IMR-90 (cell line): ENCODE measurements around the gene CDK18. TPM values are rescaled to one million over a fixed set of nuclear protein-coding genes. Genes with fewer than 3 reads are reported as not detected.

Experiments
- ATAC-seq: fragments of 200-7000 bp; cut with Tn5 transposase; 2 replicates; pipeline ENCODE4 v1.9.1; 2020; ENCODE audit warnings: low read depth, mild to moderate bottlenecking, moderate library complexity
- BruUV-seq: library from RNA; stranded (reverse); fragments of 400-500 nt; replicated peaks from 2 replicates; lab custom pipeline; 2021; lab: Mats Ljungman, UMichigan
- CTCF ChIA-PET: fragments of 300-600 bp; formaldehyde crosslinking; extraction: SDS; loops from one replicate; lab custom pipeline; 2021; ENCODE audit warnings: antibody characterized with exemption; lab: Yijun Ruan, JAX
- POLR2A ChIA-PET: fragments of 300-600 bp; sonication (Branson Sonifier 250); formaldehyde crosslinking; loops from one replicate; lab custom pipeline; 2022; ENCODE audit warnings: antibody characterized with exemption; ENCODE audit not compliant: unreplicated experiment; lab: Charles Lee
- DNase-seq: peaks from one replicate; pipeline ENCODE4 v3.0.0; 2013
- H2AFZ ChIP-seq: replicated peaks from 2 replicates; pipeline ENCODE3; 2013; ENCODE audit warnings: low read length, mild to moderate bottlenecking; ENCODE audit not compliant: poor library complexity
- H2AK5ac ChIP-seq: 2 replicates; pipeline ENCODE4 v1.6.1; 2013; ENCODE audit warnings: low read depth, low read length, inconsistent platforms
- H2AK9ac ChIP-seq: replicated peaks from 2 replicates; pipeline ENCODE3; 2013; ENCODE audit warnings: mild to moderate bottlenecking, low read depth, low read length, moderate library complexity; ENCODE audit not compliant: poor library complexity
- H2BK120ac ChIP-seq: 2 replicates; pipeline ENCODE4 v1.6.1; 2013; ENCODE audit warnings: low read depth, low read length, inconsistent platforms
- H2BK15ac ChIP-seq: 3 replicates; pipeline ENCODE4 v1.6.1; 2013; ENCODE audit warnings: low read depth, low read length, inconsistent platforms
- H2BK20ac ChIP-seq: 2 replicates; pipeline ENCODE4 v1.6.1; 2013; ENCODE audit warnings: low read depth, mild to moderate bottlenecking, inconsistent platforms, low read length, moderate library complexity
- H2BK5ac ChIP-seq: 2 replicates; pipeline ENCODE4 v1.6.1; 2013; ENCODE audit warnings: mild to moderate bottlenecking, low read depth, low read length, inconsistent platforms; ENCODE audit not compliant: poor library complexity, severe bottlenecking
- H3K14ac ChIP-seq: replicated peaks from 2 replicates; pipeline ENCODE4 v1.6.1; 2013; ENCODE audit warnings: low read depth, low read length, inconsistent platforms
- H3K18ac ChIP-seq: 2 replicates; pipeline ENCODE4 v1.6.1; 2013; ENCODE audit warnings: low read depth, low read length, control low read depth
- H3K23ac ChIP-seq: 2 replicates; pipeline ENCODE4 v1.6.1; 2013; ENCODE audit warnings: low read depth, low read length, inconsistent platforms
- H3K27ac ChIP-seq: 2 replicates; pipeline ENCODE4 v1.5.1; 2013; ENCODE audit warnings: mild to moderate bottlenecking, control low read depth, low read length; ENCODE audit not compliant: insufficient read depth
- H3K27me3 ChIP-seq: 2 replicates; pipeline ENCODE4 v1.6.1; 2013; ENCODE audit warnings: low read length; ENCODE audit not compliant: control insufficient read depth, insufficient read depth
- H3K36me3 ChIP-seq: 2 replicates; pipeline ENCODE4 v1.6.1; 2013; ENCODE audit warnings: low read length, mixed read lengths; ENCODE audit not compliant: control insufficient read depth, insufficient read depth
- H3K4ac ChIP-seq: 2 replicates; pipeline ENCODE4 v1.6.1; 2013; ENCODE audit warnings: low read depth, low read length, inconsistent platforms
- H3K4me1 ChIP-seq: 2 replicates; pipeline ENCODE4 v1.6.1; 2013; ENCODE audit warnings: low read length, mixed read lengths; ENCODE audit not compliant: control insufficient read depth, insufficient read depth
- H3K4me2 ChIP-seq: 2 replicates; pipeline ENCODE4 v1.6.1; 2013; ENCODE audit warnings: low read depth, mild to moderate bottlenecking, control low read depth, low read length, moderate library complexity
- H3K4me3 ChIP-seq: 2 replicates; pipeline ENCODE4 v1.5.1; 2013; ENCODE audit warnings: low read depth, mild to moderate bottlenecking, control low read depth, low read length, moderate library complexity; ENCODE audit not compliant: insufficient read depth
- H3K56ac ChIP-seq: 2 replicates; pipeline ENCODE4 v1.6.1; 2013; ENCODE audit warnings: low read length, inconsistent platforms; ENCODE audit not compliant: insufficient read depth; ENCODE audit errors: extremely low read depth
- H3K79me1 ChIP-seq, 2 experiments: 2 replicates each; pipeline ENCODE4 v1.6.1; 2013; ENCODE audit warnings: low read length in 2 of 2, inconsistent platforms in 1 of 2, low read depth in 1 of 2
- H3K9ac ChIP-seq: 2 replicates; pipeline ENCODE4 v1.6.1; 2013; ENCODE audit warnings: low read depth, low read length, control low read depth
- H3K9me1 ChIP-seq: 2 replicates; pipeline ENCODE4 v1.6.1; 2013; ENCODE audit warnings: low read length, inconsistent platforms; ENCODE audit not compliant: insufficient read depth
- H3K9me3 ChIP-seq: 2 replicates; pipeline ENCODE4 v1.6.1; 2013; ENCODE audit warnings: low read length; ENCODE audit not compliant: control insufficient read depth, insufficient read depth
- H4K20me1 ChIP-seq: 2 replicates; pipeline ENCODE4 v1.6.1; 2013; ENCODE audit warnings: low read length, inconsistent platforms; ENCODE audit not compliant: insufficient read depth
- H4K5ac ChIP-seq: 2 replicates; pipeline ENCODE4 v1.6.1; 2013; ENCODE audit warnings: mild to moderate bottlenecking, low read depth, low read length, control low read depth
- H4K8ac ChIP-seq, 2 experiments: 2 replicates each; pipeline ENCODE4 v1.6.1; 2013; ENCODE audit warnings: low read depth in 2 of 2, low read length in 2 of 2, control low read depth in 1 of 2, inconsistent platforms in 1 of 2
- H4K91ac ChIP-seq: 2 replicates; pipeline ENCODE4 v1.6.1; 2013; ENCODE audit warnings: low read depth, low read length, inconsistent platforms; ENCODE audit not compliant: insufficient read depth
- BHLHE40 ChIP-seq: fragments of 150-350 bp; IDR thresholded peaks from 2 replicates; pipeline ENCODE4 v1.6.1; 2016; ENCODE audit warnings: mild to moderate bottlenecking, low read depth, low read length
- MAZ ChIP-seq: IDR thresholded peaks from 2 replicates; pipeline ENCODE4 v1.6.1; 2012; ENCODE audit warnings: low read depth, mild to moderate bottlenecking, low read length, improper control_type of control experiment, moderate library complexity, borderline replicate concordance
- WGBS, 2 experiments: methylation state at CpG; one replicate each; pipeline versions ENCODE4 v1.1.5 to v1.1.7; 2013; ENCODE audit warnings: missing lambda C conversion rate in 2 of 2; ENCODE audit not compliant: insufficient read length in 1 of 2; ENCODE audit errors: extremely low coverage in 2 of 2; 5-methylcytosine and 5-hydroxymethylcytosine counted together
- dilution Hi-C: fragments of 300-500 bp; cut with HindIII; formaldehyde crosslinking; loops from one replicate; pipeline ENCODE4 v1.14.3; 2018; ENCODE audit warnings: low sequenced_read_pairs; ENCODE audit not compliant: unreplicated experiment
- in situ Hi-C: fragments of 300-500 bp; cut with MboI; formaldehyde crosslinking; loops from 3 replicates; pipeline ENCODE4 v1.14.3; 2019; ENCODE audit warnings: low sequenced_read_pairs, inconsistent platforms, mixed read lengths
- intact Hi-C: fragments of 100-400 bp; cut with micrococcal nuclease; formaldehyde crosslinking; loops from 2 replicates; pipeline ENCODE4 v1.10.0; 2022
- polyA plus RNA-seq, 3 experiments: library from polyadenylated mRNA; depleted of rRNA; stranded (reverse); fragments of >200 nt; gene quantifications; 2 replicates each; pipeline ENCODE4 v1.2.3, GENCODE V29; 2012; ENCODE audit warnings: low replicate concordance in 1 of 3
- total RNA-seq: library from RNA; depleted of rRNA; stranded (reverse); fragments of >200 nt; gene quantifications from 2 replicates; pipeline ENCODE4 v1.2.3, GENCODE V29; 2012

The CDK18 gene
- total and polyA plus RNA-seq, 2 of the 4 experiments (the other 2 are of a cell fraction) = 0.18 to 0.48 TPM

GRCh38 chr1:205577874-205578658, 73.6 kb downstream of the CDK18 start:
- no peak overlapping the region for H3K14ac ChIP-seq
- dilution Hi-C loops = no loop called here
- CTCF ChIA-PET = interaction anchor here (1.6 to 1.8 kb wide), 2 partner anchors 10 to 49 kb away, joined by 6 read pairs; no protein-coding TSS in a partner anchor
- H2AK5ac ChIP-seq = no peak overlapping the region
- no peak overlapping the region for H3K18ac ChIP-seq
- no peak overlapping the region for H2BK15ac ChIP-seq
- H3K23ac ChIP-seq = 0 out of 2 replicates have a peak overlapping the region, but pooled peaks have one; percentile 9
- ATAC-seq = peak; percentile 83
- peak; percentile 82 for DNase-seq
- H2BK120ac ChIP-seq = no peak overlapping the region
- H4K5ac ChIP-seq = no peak overlapping the region
- no peaks in the 10 kb centered on the region for H3K79me1 ChIP-seq
- H4K91ac ChIP-seq = no peak overlapping the region
- peaks cover 6% of the 10 kb centered on the region; the same call in 1 of the 2 replicates for H3K4me1 ChIP-seq
- H3K4ac ChIP-seq = no peak overlapping the region
- peak overlapping the region; percentile 72 for H2AK9ac ChIP-seq
- no peak overlapping the region for H3K27ac ChIP-seq
- H3K4me2 ChIP-seq = no peak overlapping the region
- H3K9me1 ChIP-seq = peaks cover 3% of the 10 kb centered on the region; the same call in 1 of the 2 replicates
- BruUV-seq = no TSS peak
- no peaks in the 10 kb centered on the region for H3K9me3 ChIP-seq
- H3K27me3 ChIP-seq = peaks cover 84% of the 10 kb centered on the region
- 23% methylated on average over 4 of the region's 13 CpGs; no CpG with 5 or more reads in 1 of the 2 experiments for WGBS, 2 experiments
- intact Hi-C loops = no loop called here
- no peaks in the 10 kb centered on the region; the same call in 1 of the 2 replicates for H4K20me1 ChIP-seq
- no peak overlapping the region for H3K4me3 ChIP-seq
- H3K36me3 ChIP-seq = no peaks in the 10 kb centered on the region
- POLR2A ChIA-PET = no interaction called here
- TF ChIP-seq BHLHE40 (0 out of 2 replicates have a peak, but pooled peaks have one; percentile 10), MAZ (no peak)
- H4K8ac ChIP-seq = no peak overlapping the region
- no peak overlapping the region for H2BK5ac ChIP-seq
- H2BK20ac ChIP-seq = no peak overlapping the region
- H3K56ac ChIP-seq = no peak overlapping the region
- in situ Hi-C loops = no loop called here
- H2AFZ ChIP-seq = peak overlapping the region; percentile 32
- H3K9ac ChIP-seq = no peak overlapping the region
